ENCODE measurements around the gene COL24A1. TPM values are rescaled to one million over a fixed set of nuclear protein-coding genes. Genes with fewer than 3 reads are reported as not detected.

The COL24A1 gene
- total and polyA plus RNA-seq, 2 donors (not counting 3 experiments of a cell fraction or from before 2014, with no cell fraction given), result 0.03 TPM; not detected in 1

GRCh38 chr1:85762804-85763203, 393.8 kb downstream of the COL24A1 start:
- H3K9me1 ChIP-seq (replicated peaks; ENCODE audit: control insufficient read depth, extremely low read depth, insufficient read depth, low read length), result no peaks in the 10 kb centered on the region
- no peak overlapping the region for H2AFZ ChIP-seq (ENCODE audit: low read depth, low read length)
- POLR2A ChIA-PET, result no interaction called here
- peaks cover 3% of the 10 kb centered on the region for H3K4me1 ChIP-seq (ENCODE audit: control insufficient read depth, extremely low read depth, insufficient read depth, low read length)
- H3K27ac ChIP-seq (ENCODE audit: insufficient read depth, low read depth, low read length), result no peak overlapping the region
- peaks cover 0 to 6% of the 10 kb centered on the region in 2 experiments for H3K27me3 ChIP-seq (ENCODE audit: control insufficient read depth in 2 of 2, insufficient read depth in 2 of 2, low read length in 2 of 2)
- no peaks in the 10 kb centered on the region for H4K20me1 ChIP-seq (replicated peaks; ENCODE audit: control insufficient read depth, extremely low read depth, insufficient read depth, low read length)
- no peak overlapping the region for H3K4me2 ChIP-seq (ENCODE audit: insufficient read depth, low read length)
- H3K9ac ChIP-seq (replicated peaks; ENCODE audit: extremely low read depth, insufficient read depth, low read length), result no peak overlapping the region
- CTCF ChIA-PET, result interaction anchor here (1.1 to 1.3 kb wide), 2 partner anchors 15 to 132 kb away, joined by 3 read pairs; no protein-coding TSS in a partner anchor
- TF ChIP-seq FOS (IDR thresholded peaks at IDR 0.05; ENCODE audit: borderline replicate concordance, insufficient read depth, low read length) (no peak), GATA2 (IDR thresholded peaks at IDR 0.05; ENCODE audit: insufficient read depth, insufficient read length, low read depth, low read length) (no peak), JUN (IDR thresholded peaks at IDR 0.05; ENCODE audit: borderline replicate concordance, insufficient read depth, insufficient read length, low read depth) (no peak), MYC (IDR thresholded peaks at IDR 0.05; ENCODE audit: low read depth, low read length) (no peak), EZH2 (IDR thresholded peaks at IDR 0.05; ENCODE audit: borderline replicate concordance, low read depth, low read length, severe bottlenecking) (no peak), CTCF (IDR thresholded peaks at IDR 0.05; ENCODE audit: extremely low read depth in 1 of 2, insufficient read depth in 1 of 2, low read depth in 1 of 2, low read length in 2 of 2) (no peak), POLR2A (IDR thresholded peaks at IDR 0.05; ENCODE audit: low read depth, low read length) (no peak)
- no TSS peak for BruUV-seq (replicated peaks)
- no peaks in the 10 kb centered on the region for H3K36me3 ChIP-seq (ENCODE audit: control insufficient read depth in 2 of 2, extremely low read depth in 1 of 2, insufficient read depth in 2 of 2, low read length in 2 of 2)
- dilution Hi-C loops (cut with MboI; ENCODE audit: extremely low pct_ligation_motif_present, low sequenced_read_pairs), result no loop called here
- H3K9me3 ChIP-seq (replicated peaks; ENCODE audit: control insufficient read depth, insufficient read depth, low read length), result no peaks in the 10 kb centered on the region
- intact Hi-C loops (cut with micrococcal nuclease), result no loop called here
- DNase-seq (ENCODE audit: low read depth, low spot score), result no peak
- FAIRE-seq, result no peak
- H3K4me3 ChIP-seq (replicated peaks in 1 of 3; ENCODE audit: insufficient read depth in 1 of 3, low read depth in 1 of 3, low read length in 3 of 3), result no peak overlapping the region
- no peaks in the 10 kb centered on the region for H3K79me2 ChIP-seq (ENCODE audit: control insufficient read depth, insufficient read depth, low read length)

All from endothelial cell of umbilical vein (primary cell).